Gastroesophageal sphincter (tissue), 3 donors: ENCODE data around the gene IGFLR1.

Source experiments
- CTCF ChIP-seq, 4 experiments: fragments of 200-600 bp in 2 of 4; fragments of 450-650 bp in 2 of 4; sonication (generic) in 1 of 4; IDR thresholded peaks; one replicate each; pipeline ENCODE4 v1.5.1; 2017 to 2019; ENCODE audit warnings: antibody characterized with exemption in 4 of 4, mild to moderate bottlenecking in 2 of 4, moderate library complexity in 2 of 4
- POLR2A ChIP-seq, 2 donors: fragments of 450-650 bp; IDR thresholded peaks; one replicate each; pipeline ENCODE4 v1.6.1; 2017; ENCODE audit warnings: antibody characterized with exemption in 2 of 2, mild to moderate bottlenecking in 2 of 2, moderate library complexity in 1 of 2
- POLR2AphosphoS5 ChIP-seq: sonication (generic); formaldehyde crosslinking; IDR thresholded peaks from one replicate; pipeline ENCODE4 v1.6.1; 2017; ENCODE audit warnings: antibody characterized with exemption

GRCh38 chr19:35774274-35775045, 32.2 kb upstream of the IGFLR1 start:
- TF ChIP-seq POLR2AphosphoS5: no peak
- TF ChIP-seq CTCF (IDR thresholded peaks at IDR 0.05): no peak
- no peak for TF ChIP-seq POLR2A (IDR thresholded peaks at IDR 0.05)
